NCI-H2029 (cell line): ENCODE data around the gene CCDC24.

Experiments used
- DNase-seq: peaks from one replicate; lab custom pipeline; 2025; lab: John Stamatoyannopoulos, UW

Gene CCDC24

GRCh38 chr1:44040418-44040817 lies 49.0 kb downstream of the CCDC24 start:
- DNase-seq: no peak

- DNase-seq: no peak
Observed at GRCh38 chr1:44040846-44041245, 49.4 kb downstream of the CCDC24 start.

GRCh38 chr1:44043176-44044070 lies 52.0 kb downstream of the CCDC24 start:
- DNase-seq: no peak

GRCh38 chr1:44044071-44044801 lies 52.8 kb downstream of the CCDC24 start:
- DNase-seq: no peak

- no peak for DNase-seq
Observed at GRCh38 chr1:44045064-44045463, 53.7 kb downstream of the CCDC24 start.
